ENCODE measurements around the gene SYCP1.

GRCh38 chr1:115035652-115036051, 181.0 kb downstream of the SYCP1 start:
- TF ChIP-seq YY1 (IDR thresholded peaks at IDR 0.05; ENCODE audit: insufficient read depth, insufficient read length), result no peak
- TF ChIP-seq SUZ12 (IDR thresholded peaks at IDR 0.05; ENCODE audit: extremely low read depth, insufficient read depth, insufficient read length), result no peak
- no peak for TF ChIP-seq ZNF274 (IDR thresholded peaks at IDR 0.05; ENCODE audit: low read depth, low read length)
